Liver (tissue), 3 donors: ENCODE data around the gene YWHAE.

ENCODE experiments used
- ATF3 ChIP-seq: IDR thresholded peaks from 2 replicates; pipeline ENCODE4 v1.6.1; 2016; ENCODE audit warnings: antibody characterized with exemption
- CTCF ChIP-seq: fragments of 150-350 bp; IDR thresholded peaks from 2 replicates; pipeline ENCODE4 v1.5.1; 2017; ENCODE audit warnings: improper control_type of control experiment, low read depth, low read length; ENCODE audit not compliant: missing input control
- EGR1 ChIP-seq, 2 donors: IDR thresholded peaks; 2 replicates each; pipeline ENCODE4 v1.6.1; 2016 to 2018; ENCODE audit warnings: antibody characterized with exemption in 2 of 2, low read depth in 2 of 2
- GABPA ChIP-seq, 2 donors: IDR thresholded peaks in 1 of 2; conservative IDR thresholded peaks in 1 of 2; 2 replicates each; pipeline ENCODE4 v1.6.1; 2016; ENCODE audit warnings: antibody characterized with exemption in 2 of 2, mild to moderate bottlenecking in 1 of 2, moderate library complexity in 1 of 2
- JUND ChIP-seq, 2 donors: IDR thresholded peaks; 2 replicates each; pipeline ENCODE4 v1.6.1; 2016; ENCODE audit warnings: antibody characterized with exemption in 2 of 2
- RAD21 ChIP-seq, 2 donors: IDR thresholded peaks; 2 replicates each; pipeline ENCODE4 v1.6.1; 2016; ENCODE audit warnings: antibody characterized with exemption in 2 of 2, mild to moderate bottlenecking in 2 of 2
- REST ChIP-seq: IDR thresholded peaks from 2 replicates; pipeline ENCODE4 v1.6.1; 2016; ENCODE audit warnings: antibody characterized with exemption, mild to moderate bottlenecking
- SP1 ChIP-seq: IDR thresholded peaks from 2 replicates; pipeline ENCODE4 v1.6.1; 2018; ENCODE audit warnings: antibody characterized with exemption, mild to moderate bottlenecking
- TAF1 ChIP-seq: conservative IDR thresholded peaks from 2 replicates; pipeline ENCODE4 v1.6.1; 2016; ENCODE audit warnings: antibody characterized with exemption, mild to moderate bottlenecking
- YY1 ChIP-seq: IDR thresholded peaks from 2 replicates; pipeline ENCODE4 v1.6.1; 2016; ENCODE audit warnings: antibody characterized with exemption, mild to moderate bottlenecking
- TF ChIP-seq, protein P1 (sequence below): IDR thresholded peaks from 2 replicates; pipeline ENCODE4 v1.6.1; 2016; ENCODE audit warnings: antibody characterized with exemption
- donor health status: healthy.
- donor health status: healthy.

- TF ChIP-seq CTCF: no peak
- no peak for TF ChIP-seq YY1
- no peak for TF ChIP-seq GABPA (IDR thresholded peaks at IDR 0.05 in 1 of 2, conservative IDR thresholded peaks at IDR 0.05 in 1 of 2)
- TF ChIP-seq EGR1 (IDR thresholded peaks at IDR 0.05; ENCODE audit: low read depth in 2 of 2): no peak
- TF ChIP-seq JUND (IDR thresholded peaks at IDR 0.05): no peak
- no peak for TF ChIP-seq RAD21 (IDR thresholded peaks at IDR 0.05)
- no peak for TF ChIP-seq ATF3
- TF ChIP-seq REST: no peak
- TF ChIP-seq, protein P1, sequence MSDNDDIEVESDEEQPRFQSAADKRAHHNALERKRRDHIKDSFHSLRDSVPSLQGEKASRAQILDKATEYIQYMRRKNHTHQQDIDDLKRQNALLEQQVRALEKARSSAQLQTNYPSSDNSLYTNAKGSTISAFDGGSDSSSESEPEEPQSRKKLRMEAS: no peak
- TF ChIP-seq SP1: no peak
- no peak for TF ChIP-seq TAF1
Measured at GRCh38 chr17:1449412-1449967, 49.5 kb upstream of the YWHAE start.
